Measurements from ENCODE around the gene OBSCN. TPM values are rescaled to one million over a fixed set of nuclear protein-coding genes. Genes with fewer than 3 reads are reported as not detected.

Gene OBSCN
- total RNA-seq, 1 experiment from 2014 or later: 33.3 TPM

GRCh38 chr1:228334954-228335353, 127.1 kb downstream of the OBSCN start:
- Histone ChIP-seq H2BK12ac (ENCODE audit: insufficient read length, low read depth, low read length) (no peak overlapping the region), H4K8ac (replicated peaks; ENCODE audit: insufficient read length, low read depth, low read length) (no peak overlapping the region), H3K27me3 (ENCODE audit: insufficient read depth, low read length) (no peaks in the 10 kb centered on the region), H2AFZ (ENCODE audit: low read length) (no peak overlapping the region), H3K4me1 (ENCODE audit: insufficient read depth, low read length) (no peaks in the 10 kb centered on the region), H3K56ac (ENCODE audit: insufficient read length, low read depth, low read length) (no peak overlapping the region), H3K79me2 (ENCODE audit: insufficient read depth, low read length) (no peaks in the 10 kb centered on the region), H3K23ac (ENCODE audit: insufficient read length, low read depth, low read length) (no peak overlapping the region), H3T11ph (ENCODE audit: low read length) (no peak overlapping the region), H3K4ac (ENCODE audit: low read depth, low read length) (no peak overlapping the region), H3K4me2 (ENCODE audit: insufficient read depth, insufficient read length, low read length) (no peak overlapping the region), H2AK5ac (ENCODE audit: insufficient read length, low read length) (no peak overlapping the region), H2BK20ac (ENCODE audit: low read depth, low read length, poor library complexity, severe bottlenecking) (no peak overlapping the region), H3K23me2 (ENCODE audit: insufficient read length, low read depth, low read length, poor library complexity, severe bottlenecking) (no peaks in the 10 kb centered on the region), H4K20me1 (ENCODE audit: control insufficient read depth, insufficient read depth, insufficient read length) (no peaks in the 10 kb centered on the region), H3K79me1 (ENCODE audit: insufficient read depth, low read depth, low read length, poor library complexity, severe bottlenecking) (no peaks in the 10 kb centered on the region), H3K18ac (ENCODE audit: insufficient read length, low read depth, low read length) (no peak overlapping the region), H4K5ac (ENCODE audit: insufficient read length, low read depth, low read length) (no peak overlapping the region), H2BK5ac (ENCODE audit: insufficient read length, low read length) (no peak overlapping the region), H3K14ac (ENCODE audit: insufficient read depth, low read length) (no peak overlapping the region), H3K9me3 (ENCODE audit: control insufficient read depth, low read depth, low read length) (no peaks in the 10 kb centered on the region), H2BK15ac (ENCODE audit: low read depth, low read length) (no peak overlapping the region), H3K9ac (ENCODE audit: extremely low read depth, insufficient read length, low read length) (no peak overlapping the region), H3K27ac (ENCODE audit: insufficient read length, low read depth, low read length) (no peak overlapping the region), H2BK120ac (ENCODE audit: low read depth, low read length, poor library complexity, severe bottlenecking) (no peak overlapping the region), H4K91ac (ENCODE audit: insufficient read length, low read depth, low read length) (no peak overlapping the region)
- Mint-ChIP-seq H3K36me3 (ENCODE audit: insufficient read depth in 1 of 3, low read depth in 3 of 3) (peaks cover 4 to 23% (median 16%) of the 10 kb centered on the region in 3 experiments), H3K4me1 (no peaks in the 10 kb centered on the region), H3K27ac (no peak overlapping the region), H3K27me3 (ENCODE audit: low read depth) (no peaks in the 10 kb centered on the region), H3K4me3 (no peak overlapping the region), H3K9me3 (no peaks in the 10 kb centered on the region)
- no CpG with 5 or more reads among the region's 18 CpGs for WGBS (ENCODE audit: extremely low coverage, insufficient read length, low lambda C conversion rate)
- TF ChIP-seq CTCF (conservative IDR thresholded peaks at IDR 0.05): no peak
- DNase-seq: no peak

Data from H9 (cell line).